Esophagus muscularis mucosa (tissue), 4 donors: ENCODE data around the gene PACSIN2. TPM values are rescaled to one million over a fixed set of nuclear protein-coding genes. Genes with fewer than 3 reads are reported as not detected.
A peak's percentile ranks its signal among the peaks of the same experiment; 100 is the strongest.

ENCODE experiments used
- DNase-seq: peaks from one replicate; pipeline ENCODE4 v3.0.0-alpha.2; 2017; ENCODE audit errors: extremely low spot score
- H3K27ac ChIP-seq, 4 donors: fragments of 200-600 bp; sonication (generic); replicated peaks in 1 of 4; 1 replicate in 3 of 4; 2 replicates in 1 of 4; pipeline ENCODE4 v1.5.1; 2016 to 2019; ENCODE audit warnings: mild to moderate bottlenecking in 1 of 4
- H3K27me3 ChIP-seq, 4 donors: fragments of 200-600 bp; sonication (generic); one replicate each; pipeline versions ENCODE4 v1.5.1 to v1.6.0; 2016 to 2019
- H3K36me3 ChIP-seq, 4 donors: fragments of 200-600 bp; sonication (generic); one replicate each; pipeline ENCODE4 v1.5.1; 2016 to 2019
- H3K4me1 ChIP-seq, 4 donors: fragments of 200-600 bp; sonication (generic); one replicate each; pipeline ENCODE4 v1.5.1; 2016 to 2019
- H3K4me3 ChIP-seq, 4 donors: fragments of 200-600 bp; sonication (generic); 1 replicate in 2 of 4; 2 replicates in 2 of 4; pipeline ENCODE4 v1.5.1; 2016 to 2019; ENCODE audit warnings: mild to moderate bottlenecking in 4 of 4, moderate library complexity in 1 of 4
- H3K9me3 ChIP-seq, 4 donors: fragments of 200-600 bp; sonication (generic); 1 replicate in 3 of 4; 2 replicates in 1 of 4; pipeline ENCODE4 v1.5.1; 2016 to 2019
- EP300 ChIP-seq: sonication (generic); formaldehyde crosslinking; IDR thresholded peaks from one replicate; pipeline ENCODE4 v1.6.1; 2017; ENCODE audit warnings: antibody characterized with exemption
- POLR2A ChIP-seq: fragments of 450-650 bp; IDR thresholded peaks from one replicate; pipeline ENCODE4 v1.6.1; 2017; ENCODE audit warnings: antibody characterized with exemption, moderate library complexity, mild to moderate bottlenecking, low read depth
- POLR2AphosphoS5 ChIP-seq, 2 donors: sonication (generic); formaldehyde crosslinking; IDR thresholded peaks; one replicate each; pipeline ENCODE4 v1.6.1; 2017; ENCODE audit warnings: antibody characterized with exemption in 2 of 2
- WGBS: methylation state at CpG from one replicate; pipeline ENCODE4 v1.1.5; 2018; 5-methylcytosine and 5-hydroxymethylcytosine counted together
- intact Hi-C: fragments of 100-400 bp; cut with DNase I; formaldehyde crosslinking; loops from one replicate; pipeline ENCODE4 v1.15.1; 2023
- total RNA-seq, 4 donors: library from RNA; depleted of rRNA; stranded (reverse); fragments of >200 nt; gene quantifications; one replicate each; pipeline versions ENCODE4 v1.1.0 to v1.2.1, GENCODE V29; 2016
- TF ChIP-seq, protein P1 (sequence below), 3 experiments: fragments of 200-600 bp in 2 of 3; fragments of 450-650 bp in 1 of 3; sonication (generic) in 2 of 3; IDR thresholded peaks; one replicate each; pipeline ENCODE4 v1.5.1; 2017 to 2019; ENCODE audit warnings: antibody characterized with exemption in 3 of 3, mild to moderate bottlenecking in 2 of 3, moderate library complexity in 1 of 3

PACSIN2 gene
- total RNA-seq, 4 donors from 2014 or later: 91.1 to 147 (median 116) TPM

GRCh38 chr22:42905702-42906183 is 109.2 kb downstream of the PACSIN2 start:
- Histone ChIP-seq H3K27me3 (no peaks in the 10 kb centered on the region), H3K4me1 (peaks cover 94 to 100% (median 98%) of the 10 kb centered on the region in 4 donors), H3K36me3 (peaks cover 0 to 28% (median 22%) of the 10 kb centered on the region in 4 donors), H3K4me3 (no peak overlapping the region), H3K27ac (peak overlapping the region; percentile 73 to 85 (median 76)), H3K9me3 (no peaks in the 10 kb centered on the region)
- 43% methylated on average over 4 of the region's 5 CpGs for WGBS
- DNase-seq: no peak
- intact Hi-C loops: no loop called here
- no peak for TF ChIP-seq POLR2A

- 75% methylated on average over 12 of the region's 13 CpGs for WGBS
- H3K4me1 ChIP-seq: peaks cover 89 to 96% (median 94%) of the 10 kb centered on the region in 4 donors
Measured at GRCh38 chr22:42905217-42905616, 109.7 kb downstream of the PACSIN2 start.

GRCh38 chr22:42904050-42904449 is 110.9 kb downstream of the PACSIN2 start:
- peak overlapping the region; percentile 45 to 75 (median 67) for H3K27ac ChIP-seq
- DNase-seq: no peak
- WGBS: 90% methylated on average over 12 of the region's 12 CpGs
- no peaks in the 10 kb centered on the region for H3K27me3 ChIP-seq
- H3K4me3 ChIP-seq: no peak overlapping the region
- TF ChIP-seq POLR2AphosphoS5 (IDR thresholded peaks at IDR 0.05) (no peak), POLR2A (no peak)
- peaks cover 0 to 17% (median 14%) of the 10 kb centered on the region in 4 donors for H3K36me3 ChIP-seq
- intact Hi-C loops: loop anchor here (5.0 kb wide), 1 partner anchor 88 kb away; no protein-coding TSS in a partner anchor
- no peaks in the 10 kb centered on the region for H3K9me3 ChIP-seq
- peaks cover 81 to 94% (median 84%) of the 10 kb centered on the region in 4 donors for H3K4me1 ChIP-seq

More at GRCh38 chr22:42905217-42905616, 109.7 kb downstream of the PACSIN2 start:
- Histone ChIP-seq H3K27me3 (no peaks in the 10 kb centered on the region), H3K9me3 (no peaks in the 10 kb centered on the region), H3K27ac (peak overlapping the region; percentile 73 to 85 (median 76)), H3K4me3 (no peak overlapping the region), H3K36me3 (peaks cover 0 to 26% (median 19%) of the 10 kb centered on the region in 4 donors)
- TF ChIP-seq, protein P1, sequence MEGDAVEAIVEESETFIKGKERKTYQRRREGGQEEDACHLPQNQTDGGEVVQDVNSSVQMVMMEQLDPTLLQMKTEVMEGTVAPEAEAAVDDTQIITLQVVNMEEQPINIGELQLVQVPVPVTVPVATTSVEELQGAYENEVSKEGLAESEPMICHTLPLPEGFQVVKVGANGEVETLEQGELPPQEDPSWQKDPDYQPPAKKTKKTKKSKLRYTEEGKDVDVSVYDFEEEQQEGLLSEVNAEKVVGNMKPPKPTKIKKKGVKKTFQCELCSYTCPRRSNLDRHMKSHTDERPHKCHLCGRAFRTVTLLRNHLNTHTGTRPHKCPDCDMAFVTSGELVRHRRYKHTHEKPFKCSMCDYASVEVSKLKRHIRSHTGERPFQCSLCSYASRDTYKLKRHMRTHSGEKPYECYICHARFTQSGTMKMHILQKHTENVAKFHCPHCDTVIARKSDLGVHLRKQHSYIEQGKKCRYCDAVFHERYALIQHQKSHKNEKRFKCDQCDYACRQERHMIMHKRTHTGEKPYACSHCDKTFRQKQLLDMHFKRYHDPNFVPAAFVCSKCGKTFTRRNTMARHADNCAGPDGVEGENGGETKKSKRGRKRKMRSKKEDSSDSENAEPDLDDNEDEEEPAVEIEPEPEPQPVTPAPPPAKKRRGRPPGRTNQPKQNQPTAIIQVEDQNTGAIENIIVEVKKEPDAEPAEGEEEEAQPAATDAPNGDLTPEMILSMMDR (IDR thresholded peaks at IDR 0.05): no peak
- TF ChIP-seq POLR2AphosphoS5 (IDR thresholded peaks at IDR 0.05): peak in 1 of 2 donors; percentile 40
- no peak for DNase-seq
- intact Hi-C loops: no loop called here

DNA sequence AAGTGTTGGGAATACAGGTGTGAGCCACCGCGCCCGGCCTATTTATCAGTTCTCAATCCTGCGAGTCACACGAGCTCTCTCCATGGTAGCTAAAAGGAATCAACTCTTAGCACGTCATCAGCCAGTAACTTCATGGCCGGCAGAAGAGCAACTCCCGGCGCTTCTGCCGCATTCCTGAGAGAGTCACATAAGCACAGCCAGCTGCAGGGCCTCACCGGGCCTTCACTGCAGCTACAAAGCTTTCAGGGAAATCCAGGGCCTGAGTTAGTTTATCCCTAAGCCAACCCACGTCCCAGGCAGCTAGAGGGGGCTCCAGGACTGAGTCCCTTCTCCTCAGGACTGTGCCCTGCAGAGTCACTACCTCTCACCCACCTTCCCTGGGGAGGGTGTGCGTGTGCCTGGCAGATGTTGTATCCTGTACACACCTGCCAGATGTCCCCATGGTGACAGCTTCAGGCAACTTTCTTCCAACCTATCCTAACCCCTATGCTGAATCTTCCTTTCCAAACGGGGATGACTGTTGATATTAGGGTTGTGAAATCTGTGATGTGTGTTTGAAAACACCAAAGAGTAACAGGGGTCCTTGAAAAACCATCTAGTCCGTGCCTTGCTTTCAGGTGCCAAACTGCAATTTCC is 112.0 kb downstream of the PACSIN2 start:
- Histone ChIP-seq H3K4me3 (no peak overlapping the region), H3K4me1 (peaks cover 75 to 94% (median 84%) of the 10 kb centered on the region in 4 donors), H3K27ac (peak overlapping the region; percentile 68 to 77 (median 74)), H3K27me3 (no peaks in the 10 kb centered on the region), H3K9me3 (no peaks in the 10 kb centered on the region), H3K36me3 (peaks cover 0 to 15% (median 12%) of the 10 kb centered on the region in 4 donors)
- TF ChIP-seq, protein P1 (IDR thresholded peaks at IDR 0.05): peak; percentile 28 to 46 (median 32)
- TF ChIP-seq POLR2A (no peak), EP300 (no peak), POLR2AphosphoS5 (IDR thresholded peaks at IDR 0.05) (peak; percentile 54 to 78)
- no peak for DNase-seq
- intact Hi-C loops: loop anchor here (5.0 kb wide), 1 partner anchor 89 kb away; no protein-coding TSS in a partner anchor
- WGBS: 39% methylated on average over 13 of the region's 15 CpGs

DNA sequence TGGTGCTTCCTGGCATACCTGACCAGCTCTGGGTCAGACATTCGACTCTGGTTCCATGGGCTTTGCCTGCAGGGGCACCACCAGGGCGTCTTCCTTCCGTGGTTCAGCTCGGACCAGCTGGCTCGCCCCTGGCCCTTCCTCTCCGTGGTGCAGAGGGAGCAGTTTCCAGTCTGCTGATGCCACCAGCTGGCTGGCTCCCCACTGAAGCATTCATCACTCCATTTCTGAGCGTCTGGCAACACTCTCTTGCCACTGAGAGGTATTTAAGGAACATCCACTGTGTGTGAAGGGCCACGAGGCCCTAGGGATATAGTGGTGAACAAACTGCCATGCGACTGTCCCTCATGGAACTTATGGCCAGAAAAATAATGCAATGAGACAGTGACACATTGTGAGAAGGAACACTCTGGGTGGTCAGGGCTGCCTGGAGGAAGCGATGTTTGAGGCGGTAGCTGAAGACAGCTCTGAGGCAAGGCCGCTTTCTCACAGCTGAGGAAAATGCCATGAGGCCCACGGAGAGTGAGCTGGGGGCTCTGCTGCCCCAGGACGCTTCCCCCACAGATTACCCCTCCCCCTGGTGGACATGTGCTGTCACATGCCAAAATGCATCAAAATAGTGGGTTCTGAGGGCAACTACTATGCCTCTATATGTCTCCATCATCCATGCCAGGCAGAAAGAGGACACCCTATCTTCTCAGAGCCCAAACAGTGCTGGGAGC is 113.0 kb downstream of the PACSIN2 start:
- Histone ChIP-seq H3K4me3 (no peak overlapping the region), H3K36me3 (peaks cover 0 to 15% (median 12%) of the 10 kb centered on the region in 4 donors), H3K4me1 (peaks cover 72 to 91% (median 78%) of the 10 kb centered on the region in 4 donors), H3K9me3 (no peaks in the 10 kb centered on the region), H3K27me3 (no peaks in the 10 kb centered on the region), H3K27ac (peak overlapping the region; percentile 68 to 77 (median 74))
- 84% methylated on average over 7 of the region's 14 CpGs for whole genome bisulfite sequencing
- TF ChIP-seq POLR2A (no peak), POLR2AphosphoS5 (IDR thresholded peaks at IDR 0.05) (peak in 1 of 2 donors; percentile 11), EP300 (no peak)
- TF ChIP-seq, protein P1 (IDR thresholded peaks at IDR 0.05): peak in 1 of 3 experiments; percentile 14
- no peak for DNase-seq
- intact Hi-C loops: loop anchor here (5.0 kb wide), 1 partner anchor 90 kb away; no protein-coding TSS in a partner anchor
